Glutamatergic neuron (in vitro differentiated cells): ENCODE results near the gene CKB. TPM values are rescaled to one million over a fixed set of nuclear protein-coding genes. Genes with fewer than 3 reads are reported as not detected.

Experiments
- DNase-seq: peaks from one replicate; pipeline ENCODE4 v3.0.0; 2022
- H3K27ac Mint-ChIP-seq: one replicate; pipeline ENCODE4 v1.8.0; 2020; ENCODE audit warnings: mild to moderate bottlenecking, mixed read lengths, inconsistent platforms; ENCODE audit not compliant: unreplicated experiment
- H3K27me3 Mint-ChIP-seq: one replicate; pipeline ENCODE4 v1.8.0; 2020; ENCODE audit warnings: mild to moderate bottlenecking, moderate library complexity, mixed read lengths, inconsistent platforms; ENCODE audit not compliant: unreplicated experiment
- H3K36me3 Mint-ChIP-seq: one replicate; pipeline ENCODE4 v1.8.0; 2020; ENCODE audit warnings: mild to moderate bottlenecking, mixed read lengths, inconsistent platforms; ENCODE audit not compliant: unreplicated experiment
- H3K4me1 Mint-ChIP-seq: one replicate; pipeline ENCODE4 v1.8.0; 2020; ENCODE audit warnings: mild to moderate bottlenecking, low read depth, mixed read lengths, inconsistent platforms; ENCODE audit not compliant: unreplicated experiment
- H3K4me3 Mint-ChIP-seq: one replicate; pipeline ENCODE4 v1.8.0; 2020; ENCODE audit warnings: mild to moderate bottlenecking, mixed read lengths, inconsistent platforms; ENCODE audit not compliant: unreplicated experiment
- H3K9me3 Mint-ChIP-seq: one replicate; pipeline ENCODE4 v1.8.0; 2020; ENCODE audit warnings: mild to moderate bottlenecking, moderate library complexity, mixed read lengths, inconsistent platforms; ENCODE audit not compliant: unreplicated experiment
- CTCF ChIP-seq: fragments of 200-600 bp; sonication (generic); IDR thresholded peaks from one replicate; pipeline ENCODE4 v1.5.0; 2021; ENCODE audit not compliant: partially characterized antibody, unreplicated experiment
- total RNA-seq: library from RNA; stranded (reverse); fragmentation: NEBNext Ultra II Directional; extraction: Animal tissue kit (Norgen Biotek cat#: 25700); gene quantifications from one replicate; pipeline ENCODE4 v1.2.1, GENCODE V29; 2021; ENCODE audit not compliant: unreplicated experiment

Gene CKB
- total RNA-seq, 1 donor from 2014 or later = 2,561 TPM

GRCh38 chr14:103531421-103532215, 9.0 kb upstream of the CKB start:
- no peak overlapping the region for H3K27ac Mint-ChIP-seq
- H3K36me3 Mint-ChIP-seq = no peaks in the 10 kb centered on the region
- peaks cover 13% of the 10 kb centered on the region for H3K27me3 Mint-ChIP-seq
- peaks cover 12% of the 10 kb centered on the region for H3K4me1 Mint-ChIP-seq
- TF ChIP-seq CTCF = no peak
- H3K9me3 Mint-ChIP-seq = peaks cover 4% of the 10 kb centered on the region
- no peak for DNase-seq
- no peak overlapping the region for H3K4me3 Mint-ChIP-seq

- no peak for TF ChIP-seq CTCF
- Mint-ChIP-seq H3K9me3 (peaks cover 2% of the 10 kb centered on the region), H3K4me3 (no peak overlapping the region), H3K27ac (no peak overlapping the region), H3K36me3 (no peaks in the 10 kb centered on the region), H3K4me1 (peaks cover 15% of the 10 kb centered on the region), H3K27me3 (peaks cover 12% of the 10 kb centered on the region)
- DNase-seq = no peak
These were observed 8.2 kb upstream of the CKB start for GRCh38 chr14:103530831-103531230.

- H3K27me3 Mint-ChIP-seq = peaks cover 12% of the 10 kb centered on the region
- H3K4me3 Mint-ChIP-seq = peak overlapping the region; percentile 96
- TF ChIP-seq CTCF = no peak
- no peak overlapping the region for H3K27ac Mint-ChIP-seq
- H3K4me1 Mint-ChIP-seq = peaks cover 20% of the 10 kb centered on the region
- H3K36me3 Mint-ChIP-seq = no peaks in the 10 kb centered on the region
- no peak for DNase-seq
- H3K9me3 Mint-ChIP-seq = peaks cover 2% of the 10 kb centered on the region
These were observed 7.8 kb upstream of the CKB start for GRCh38 chr14:103530390-103530789.

- Mint-ChIP-seq H3K4me1 (peaks cover 25% of the 10 kb centered on the region), H3K27me3 (peaks cover 14% of the 10 kb centered on the region), H3K4me3 (peak overlapping the region; percentile 96), H3K27ac (peak overlapping the region; percentile 87), H3K36me3 (no peaks in the 10 kb centered on the region), H3K9me3 (peaks cover 2% of the 10 kb centered on the region)
- DNase-seq = no peak
- TF ChIP-seq CTCF = no peak
These were observed 7.0 kb upstream of the CKB start for GRCh38 chr14:103529383-103530365.
